ENCODE measurements around the gene MOBP.
"Not testable (repeated sequence)": the region's sequence is repeated elsewhere in the genome, so short reads cannot be mapped to it uniquely, and the experiment has no call there.

Gene MOBP, protein sequence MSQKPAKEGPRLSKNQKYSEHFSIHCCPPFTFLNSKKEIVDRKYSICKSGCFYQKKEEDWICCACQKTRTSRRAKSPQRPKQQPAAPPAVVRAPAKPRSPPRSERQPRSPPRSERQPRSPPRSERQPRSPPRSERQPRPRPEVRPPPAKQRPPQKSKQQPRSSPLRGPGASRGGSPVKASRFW

DNA sequence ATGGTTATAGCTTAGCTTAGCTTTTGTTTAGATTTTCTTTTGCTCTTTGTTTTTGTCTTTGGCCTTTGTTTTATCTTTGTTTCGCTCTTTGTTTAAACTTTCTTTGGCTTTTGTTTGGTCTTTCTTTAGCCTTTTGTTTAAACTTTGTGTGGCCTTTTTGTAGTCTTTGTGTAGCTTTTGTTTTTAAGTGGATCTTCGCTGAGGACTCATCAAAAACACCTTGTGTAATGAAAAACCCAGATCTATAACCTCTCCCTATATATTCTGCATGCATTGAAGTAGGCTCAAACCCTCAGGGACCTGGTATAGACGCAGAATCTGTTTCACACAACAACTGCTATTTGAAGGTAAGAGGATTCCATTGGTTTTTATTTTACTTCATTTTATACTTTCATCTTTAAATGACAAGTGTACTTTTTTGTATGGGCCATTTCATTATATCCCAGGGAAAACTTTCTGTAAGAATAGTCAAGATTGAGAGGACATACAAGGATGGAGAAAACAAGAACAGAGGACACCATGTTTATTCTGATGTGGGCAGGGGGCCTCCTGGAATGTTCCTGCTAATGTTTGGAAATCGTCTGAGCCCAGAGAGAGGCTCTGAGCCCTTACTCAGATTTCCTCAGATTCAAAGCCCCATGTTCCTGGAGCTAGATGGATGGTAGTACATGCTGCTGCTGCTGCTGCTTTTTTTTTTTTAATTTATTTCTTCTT lies at the start of gene MOBP:
TSS of gene MOBP (plus strand) at position 287 of the 714 bp plus-strand sequence. CDS start 34,390 bp downstream, outside the sequence.
- CTCF ChIA-PET, result interaction anchor here (0.6 kb wide), 1 partner anchor 45 kb away, joined by 3 read pairs; no protein-coding TSS in a partner anchor
- POLR2A ChIA-PET, result no interaction called here
- no peak for TF ChIP-seq FOXK2 (IDR thresholded peaks at IDR 0.05)
- TF ChIP-seq ZNF384 (IDR thresholded peaks at IDR 0.05), result no peak
- DNase-seq (ENCODE audit: extremely low spot score), result no peak

DNA sequence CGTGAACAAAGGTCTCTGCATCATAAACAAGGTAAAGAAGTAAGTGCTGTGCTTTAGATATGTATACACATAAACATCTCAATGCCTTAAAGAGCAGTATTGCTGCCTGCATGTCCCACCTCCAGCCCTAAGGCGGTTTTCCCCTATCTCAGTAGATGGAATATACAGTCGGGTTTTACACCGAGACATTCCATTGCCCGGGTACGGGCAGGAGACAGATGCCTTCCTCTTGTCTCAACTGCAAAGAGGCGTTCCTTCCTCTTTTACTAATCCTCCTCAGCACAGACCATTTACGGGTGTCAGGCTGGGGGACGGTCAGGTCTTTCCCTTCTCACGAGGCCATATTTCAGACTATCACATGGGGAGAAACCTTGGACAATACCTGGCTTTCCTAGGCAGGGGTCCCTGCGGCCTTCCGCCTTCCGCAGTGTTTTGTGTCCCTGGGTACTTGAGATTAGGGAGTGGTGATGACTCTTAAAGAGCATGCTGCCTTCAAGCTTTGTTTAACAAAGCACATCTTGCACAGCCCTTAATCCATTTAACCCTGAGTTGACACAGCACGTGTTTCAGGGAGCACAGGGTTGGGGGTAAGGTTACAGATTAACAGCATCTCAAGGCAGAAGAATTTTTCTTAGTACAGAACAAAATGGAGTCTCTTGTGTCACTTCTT lies 48.8 kb upstream of the MOBP start:
- CTCF ChIA-PET; DNase-seq (ENCODE audit: extremely low spot score); POLR2A ChIA-PET: not testable (repeated sequence)

DNA sequence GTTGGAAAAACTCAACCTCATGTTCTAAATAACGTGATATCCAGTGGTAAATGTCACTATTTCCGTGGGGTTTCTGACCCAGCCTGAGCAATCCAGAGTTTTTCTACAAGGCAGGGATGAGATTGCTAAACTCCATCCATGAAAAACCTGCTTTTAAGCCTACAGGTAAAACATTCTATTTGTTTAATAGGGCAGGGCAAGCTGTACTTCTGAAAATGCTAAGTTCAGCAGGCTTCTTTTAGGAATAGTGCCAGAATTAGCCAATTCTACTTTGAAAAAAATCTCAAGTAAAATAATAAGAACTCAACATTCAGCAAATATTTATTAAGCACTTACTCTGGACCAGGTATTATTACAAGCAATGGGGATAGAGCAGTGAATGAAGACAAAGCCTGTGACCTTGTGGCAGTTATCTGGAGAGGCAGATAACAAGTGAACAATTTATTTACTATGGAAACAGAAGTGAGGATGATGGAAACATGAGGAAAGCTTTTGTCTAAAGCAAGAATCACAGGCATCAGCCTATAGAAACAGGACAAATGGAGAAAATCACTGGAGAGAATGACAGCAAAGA lies 47.7 kb upstream of the MOBP start:
- POLR2A ChIA-PET, result no interaction called here
- TF ChIP-seq SUZ12 (IDR thresholded peaks at IDR 0.05) (no peak), ARNT (IDR thresholded peaks at IDR 0.05) (no peak), FOXM1 (IDR thresholded peaks at IDR 0.05; ENCODE audit: borderline replicate concordance) (no peak), ELF4 (IDR thresholded peaks at IDR 0.05) (no peak), FOXA1 (IDR thresholded peaks at IDR 0.05) (no peak), NFRKB (IDR thresholded peaks at IDR 0.05) (no peak), CTBP1 (IDR thresholded peaks at IDR 0.05; ENCODE audit: borderline replicate concordance) (no peak), LEF1 (IDR thresholded peaks at IDR 0.05; ENCODE audit: borderline replicate concordance) (no peak), TARDBP (IDR thresholded peaks at IDR 0.05) (no peak), HDGF (IDR thresholded peaks at IDR 0.05; ENCODE audit: borderline replicate concordance) (no peak), FOXK2 (IDR thresholded peaks at IDR 0.05) (no peak), L3MBTL2 (conservative IDR thresholded peaks at IDR 0.05) (no peak), BHLHE40 (IDR thresholded peaks at IDR 0.05; ENCODE audit: borderline replicate concordance) (no peak), ZNF384 (IDR thresholded peaks at IDR 0.05) (no peak), SP1 (IDR thresholded peaks at IDR 0.05) (no peak)
- TF ChIP-seq, protein P1, sequence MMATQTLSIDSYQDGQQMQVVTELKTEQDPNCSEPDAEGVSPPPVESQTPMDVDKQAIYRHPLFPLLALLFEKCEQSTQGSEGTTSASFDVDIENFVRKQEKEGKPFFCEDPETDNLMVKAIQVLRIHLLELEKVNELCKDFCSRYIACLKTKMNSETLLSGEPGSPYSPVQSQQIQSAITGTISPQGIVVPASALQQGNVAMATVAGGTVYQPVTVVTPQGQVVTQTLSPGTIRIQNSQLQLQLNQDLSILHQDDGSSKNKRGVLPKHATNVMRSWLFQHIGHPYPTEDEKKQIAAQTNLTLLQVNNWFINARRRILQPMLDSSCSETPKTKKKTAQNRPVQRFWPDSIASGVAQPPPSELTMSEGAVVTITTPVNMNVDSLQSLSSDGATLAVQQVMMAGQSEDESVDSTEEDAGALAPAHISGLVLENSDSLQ (IDR thresholded peaks at IDR 0.05), result no peak
- CTCF ChIA-PET, result no interaction called here
- DNase-seq (ENCODE audit: extremely low spot score), result no peak

DNA sequence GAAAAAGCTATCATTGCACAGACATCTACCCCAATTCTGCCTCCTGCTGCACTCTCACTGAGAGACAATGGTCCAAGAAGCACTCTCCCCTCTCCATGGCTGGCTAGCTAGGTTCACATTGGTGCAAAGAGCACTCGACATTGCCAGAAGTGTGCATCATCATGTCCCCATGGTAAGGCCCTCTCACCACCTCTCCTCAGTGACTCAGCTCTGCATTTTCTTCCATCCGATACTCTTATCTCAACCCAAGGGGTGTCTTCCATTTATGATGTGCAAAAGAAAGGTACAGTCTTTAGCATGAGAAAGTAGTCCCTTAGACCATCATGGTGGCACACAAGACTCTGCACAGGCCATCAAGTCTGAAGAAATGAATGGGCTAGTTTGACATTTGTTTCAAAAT lies 46.9 kb upstream of the MOBP start:
- no peak for TF ChIP-seq CTBP1 (IDR thresholded peaks at IDR 0.05; ENCODE audit: borderline replicate concordance)
- no peak for TF ChIP-seq ELF4 (IDR thresholded peaks at IDR 0.05)
- no peak for TF ChIP-seq TARDBP (IDR thresholded peaks at IDR 0.05)
- no peak for TF ChIP-seq FOXM1 (IDR thresholded peaks at IDR 0.05; ENCODE audit: borderline replicate concordance)
- no peak for TF ChIP-seq SP1 (IDR thresholded peaks at IDR 0.05)
- TF ChIP-seq NFRKB (IDR thresholded peaks at IDR 0.05), result no peak
- TF ChIP-seq SUZ12 (IDR thresholded peaks at IDR 0.05), result no peak
- no peak for TF ChIP-seq HDGF (IDR thresholded peaks at IDR 0.05; ENCODE audit: borderline replicate concordance)
- TF ChIP-seq LEF1 (IDR thresholded peaks at IDR 0.05; ENCODE audit: borderline replicate concordance), result no peak
- no peak for TF ChIP-seq ZNF384 (IDR thresholded peaks at IDR 0.05)
- no peak for TF ChIP-seq L3MBTL2 (conservative IDR thresholded peaks at IDR 0.05)
- no peak for TF ChIP-seq BHLHE40 (IDR thresholded peaks at IDR 0.05; ENCODE audit: borderline replicate concordance)
- no peak for TF ChIP-seq ARNT (IDR thresholded peaks at IDR 0.05)
- TF ChIP-seq FOXA1 (IDR thresholded peaks at IDR 0.05), result no peak
- no peak for TF ChIP-seq FOXK2 (IDR thresholded peaks at IDR 0.05)
- TF ChIP-seq, protein P1 (IDR thresholded peaks at IDR 0.05), result no peak
- no peak for DNase-seq (ENCODE audit: extremely low spot score)
- ChIA-PET POLR2A (no interaction called here), CTCF (no interaction called here)

DNA sequence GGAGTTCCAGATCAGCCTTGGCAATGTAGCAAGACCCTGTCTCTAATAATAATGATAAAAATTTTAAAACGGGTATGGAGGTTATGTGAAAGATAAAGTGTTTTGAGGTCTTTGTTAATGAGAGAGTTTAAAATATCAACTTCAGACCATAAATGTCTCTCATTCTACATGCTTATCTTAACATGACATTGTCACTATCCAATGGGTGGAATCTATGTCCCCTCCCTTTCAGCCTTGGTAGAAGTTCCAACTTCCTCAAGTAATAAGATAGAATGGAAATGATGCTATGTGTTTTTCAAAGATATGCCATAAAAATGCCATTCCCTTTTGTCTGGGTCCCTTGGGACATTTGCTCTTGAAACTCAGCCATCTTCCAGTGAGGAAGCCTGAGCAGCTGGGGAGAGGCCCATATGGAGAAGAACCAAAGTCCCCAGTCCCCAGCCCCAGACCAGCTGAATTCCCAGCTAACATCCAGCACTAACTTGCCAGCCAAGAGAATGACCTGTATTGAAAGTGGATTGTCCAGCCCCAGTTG lies 44.0 kb upstream of the MOBP start:
- POLR2A ChIA-PET, result no interaction called here
- CTCF ChIA-PET, result interaction anchor here (0.6 kb wide), 1 partner anchor 685 kb away, joined by 5 read pairs; no protein-coding TSS in a partner anchor
- TF ChIP-seq BHLHE40 (IDR thresholded peaks at IDR 0.05; ENCODE audit: borderline replicate concordance) (no peak), FOXK2 (IDR thresholded peaks at IDR 0.05) (no peak), ELF4 (IDR thresholded peaks at IDR 0.05) (no peak), HDGF (IDR thresholded peaks at IDR 0.05; ENCODE audit: borderline replicate concordance) (no peak), SP1 (IDR thresholded peaks at IDR 0.05) (no peak), LEF1 (IDR thresholded peaks at IDR 0.05; ENCODE audit: borderline replicate concordance) (no peak), ZNF384 (IDR thresholded peaks at IDR 0.05) (no peak)
- TF ChIP-seq, protein P1 (IDR thresholded peaks at IDR 0.05), result no peak
- DNase-seq (ENCODE audit: extremely low spot score), result no peak

DNA sequence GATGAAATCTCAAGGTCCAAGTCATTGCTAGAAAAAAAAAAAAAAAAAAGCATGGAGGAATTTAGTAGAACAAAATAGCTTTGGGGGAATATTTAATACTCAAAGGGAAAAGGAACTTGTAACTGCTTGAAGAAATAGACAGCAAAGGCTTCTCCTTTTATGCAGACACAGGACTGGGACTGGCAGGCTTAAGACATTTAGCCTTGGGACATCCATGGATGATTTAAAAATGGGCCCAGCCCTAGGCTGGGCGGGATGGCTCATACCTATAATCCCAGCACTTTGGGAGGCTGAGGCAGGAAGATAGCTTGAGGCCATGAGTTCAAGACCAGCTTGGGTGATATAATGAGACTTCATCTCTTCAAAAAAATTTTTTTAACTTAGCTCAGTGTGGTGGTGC lies 41.2 kb upstream of the MOBP start:
- POLR2A ChIA-PET, result no interaction called here
- CTCF ChIA-PET, result no interaction called here
- no peak for DNase-seq (ENCODE audit: extremely low spot score)
- TF ChIP-seq L3MBTL2 (conservative IDR thresholded peaks at IDR 0.05) (no peak), FOXA1 (IDR thresholded peaks at IDR 0.05) (no peak), SUZ12 (IDR thresholded peaks at IDR 0.05) (no peak), FOXM1 (IDR thresholded peaks at IDR 0.05; ENCODE audit: borderline replicate concordance) (no peak), NFRKB (IDR thresholded peaks at IDR 0.05) (no peak), LEF1 (IDR thresholded peaks at IDR 0.05; ENCODE audit: borderline replicate concordance) (no peak)
